ENCODE results near the gene NSFL1C.
A peak's percentile ranks its signal among the peaks of the same experiment; 100 is the strongest.

Gene NSFL1C

DNA sequence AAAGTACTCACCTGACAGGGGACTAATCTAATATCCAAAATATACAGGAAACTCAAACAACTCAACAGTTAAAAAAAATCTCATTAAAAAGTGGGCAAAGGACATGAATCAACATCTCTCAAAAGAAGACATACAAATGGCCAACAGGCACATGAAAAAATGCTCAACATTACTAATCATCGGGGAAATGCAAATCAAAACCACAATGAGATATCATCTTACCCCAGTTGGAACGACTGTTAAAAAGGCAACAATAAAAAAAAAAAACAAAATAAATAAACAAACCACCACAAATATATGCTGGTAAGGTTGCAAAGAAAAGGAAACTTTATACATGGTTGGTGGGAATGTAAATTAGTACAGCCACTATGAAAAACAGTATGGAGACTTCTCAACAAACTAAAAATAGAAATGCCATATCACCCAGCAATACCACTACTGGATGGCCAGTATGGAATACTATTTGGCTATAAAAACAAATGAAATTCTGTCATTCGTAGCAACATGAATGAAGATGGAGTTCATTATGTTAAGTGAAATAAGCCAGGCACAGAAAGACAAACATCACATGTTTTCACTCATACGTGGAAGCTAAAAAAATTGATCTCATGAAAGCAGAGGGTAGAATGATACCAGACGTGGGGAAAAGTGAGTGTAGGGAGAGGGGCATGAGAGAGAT is 17.9 kb upstream of the NSFL1C start:
- no peak for DNase-seq

DNA sequence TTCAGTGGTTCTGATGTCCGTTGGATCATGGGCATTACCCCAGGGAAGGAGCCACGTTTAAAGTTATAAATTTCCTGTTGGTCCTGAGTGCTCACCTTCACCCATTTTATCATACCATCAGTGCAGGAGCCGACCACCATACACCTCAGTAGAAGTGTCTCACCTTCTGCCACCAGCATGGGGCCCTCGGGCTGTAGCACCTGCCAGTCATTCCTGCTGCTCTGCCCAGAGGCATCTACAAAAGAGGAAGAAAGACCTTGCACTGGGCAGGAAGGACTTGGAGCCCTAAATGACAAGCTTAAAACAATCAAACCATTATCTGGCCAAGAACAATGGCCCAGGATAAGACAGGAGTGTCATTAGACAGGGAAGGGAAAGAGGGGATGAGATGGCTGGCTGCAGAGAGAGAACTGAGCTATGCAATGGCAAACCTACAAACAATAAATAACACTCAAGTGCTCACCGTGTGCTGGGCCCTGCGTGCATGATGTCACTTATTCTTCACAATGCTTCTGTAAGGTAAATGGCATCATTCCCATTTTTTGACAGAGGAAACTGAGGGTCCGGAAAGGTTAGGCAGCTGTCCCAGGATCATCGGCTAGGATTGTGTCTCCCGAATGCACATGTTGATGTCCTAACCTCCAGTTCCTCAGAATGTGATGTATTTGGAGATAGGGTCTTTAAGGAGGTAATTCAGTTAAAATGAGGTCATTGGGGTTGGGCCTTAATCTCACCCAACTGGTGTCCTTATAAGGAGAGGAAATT is 13.4 kb upstream of the NSFL1C start:
- DNase-seq = no peak

DNA sequence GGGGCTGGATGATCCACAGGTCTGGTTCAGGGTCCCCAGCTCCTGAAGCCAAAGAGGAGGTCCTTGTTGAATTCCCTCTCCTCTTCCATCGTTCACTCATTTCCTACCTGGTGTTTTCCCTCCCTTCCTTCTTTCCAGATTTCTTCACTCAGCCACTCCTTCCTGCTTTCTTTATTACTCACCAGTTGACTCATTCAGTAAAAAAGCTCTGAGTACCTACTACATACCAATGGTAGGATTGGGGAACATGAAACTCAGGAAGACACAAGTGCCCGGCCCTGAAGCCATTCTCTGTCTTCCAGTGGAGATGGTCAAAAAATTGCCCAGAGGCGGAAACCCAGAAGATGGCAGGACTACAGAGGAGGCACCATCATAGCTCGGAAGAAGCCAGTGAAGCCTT is 11.9 kb upstream of the NSFL1C start:
- DNase-seq = no peak

DNA sequence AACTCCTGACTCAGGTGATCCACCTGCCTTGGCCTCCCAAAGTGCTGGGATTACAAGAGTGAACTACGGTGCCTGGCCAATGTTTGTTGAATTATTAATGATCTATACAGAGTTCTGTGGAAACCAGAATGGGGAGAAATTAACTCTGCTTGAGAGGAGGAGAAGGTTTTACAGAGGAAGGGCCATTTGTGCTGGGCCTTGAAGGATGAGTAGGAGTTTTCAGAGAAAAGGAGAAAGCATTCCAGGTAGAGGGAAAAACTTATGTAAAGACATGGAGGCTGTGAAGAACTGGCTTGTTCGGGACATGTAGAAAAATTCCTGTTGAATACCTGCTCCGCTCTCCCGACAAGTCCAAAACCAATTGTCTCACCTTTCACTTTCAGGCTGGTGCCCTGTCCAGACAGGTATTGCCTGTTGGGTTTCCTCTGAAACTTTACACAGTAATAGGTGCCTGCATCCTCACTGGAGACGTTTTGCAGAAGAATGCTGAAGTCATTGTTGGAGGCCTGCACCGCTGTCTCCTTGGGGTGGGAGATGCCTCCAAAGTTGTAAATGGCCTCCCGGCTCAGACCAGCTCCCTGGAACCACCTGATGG is 11.3 kb upstream of the NSFL1C start:
- no peak for DNase-seq

DNA sequence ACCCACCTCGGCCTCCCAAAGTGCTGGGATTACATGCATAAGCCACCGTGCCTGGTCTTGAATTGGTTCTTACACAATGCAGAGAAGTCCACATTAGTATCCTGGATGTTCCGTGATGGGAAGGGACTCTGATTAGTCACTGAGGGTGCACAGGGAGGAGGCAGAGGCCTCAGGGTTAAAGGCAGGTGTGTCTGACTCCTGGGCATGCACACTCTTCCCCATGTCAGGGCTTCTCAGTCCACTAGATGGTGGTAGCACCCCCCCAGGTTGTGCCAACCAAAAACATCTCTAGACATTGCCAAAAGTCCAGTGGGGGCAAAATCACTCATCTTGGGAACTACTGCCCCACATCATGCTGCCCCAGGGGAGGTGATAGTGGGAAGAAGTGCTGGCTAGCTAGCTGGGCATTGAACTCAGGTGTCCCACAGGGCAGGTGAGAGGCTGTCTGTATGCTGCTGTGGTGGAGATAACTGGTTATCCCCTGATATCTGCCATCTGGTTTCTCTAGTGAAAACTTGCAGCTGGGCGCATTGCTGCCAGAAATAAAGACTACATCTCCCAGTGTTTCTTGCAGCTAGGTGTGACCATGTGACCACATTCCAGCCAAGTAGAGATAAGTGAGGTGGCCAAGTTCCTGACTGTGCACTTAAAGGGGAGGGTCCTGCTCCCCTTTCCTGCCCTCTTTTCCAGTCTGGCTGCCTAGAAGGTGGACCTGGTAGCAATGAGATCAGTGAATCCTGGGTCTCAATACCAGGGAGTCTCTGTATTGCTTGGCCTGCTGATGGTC is 8.4 kb upstream of the NSFL1C start:
- DNase-seq = no peak

DNA sequence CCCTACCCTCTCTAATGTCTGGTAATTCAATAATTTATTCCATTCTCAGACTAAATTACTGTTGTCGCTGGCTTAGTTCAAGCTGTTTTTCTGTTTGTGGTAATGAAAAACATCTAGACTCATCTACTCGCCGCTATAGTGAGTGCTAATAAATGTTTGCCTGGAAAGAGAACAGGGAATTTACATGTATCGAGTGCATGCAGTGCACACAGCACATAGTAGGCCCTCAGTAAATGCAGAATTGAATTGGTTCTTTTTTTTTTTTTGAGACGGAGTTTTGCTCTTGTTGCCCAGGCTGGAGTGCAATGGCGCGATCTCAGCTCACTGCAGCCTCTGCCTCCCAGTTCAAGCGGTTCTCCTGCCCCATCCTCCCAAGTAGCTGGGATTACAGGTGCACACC is 7.7 kb upstream of the NSFL1C start:
- no peak for DNase-seq

DNA sequence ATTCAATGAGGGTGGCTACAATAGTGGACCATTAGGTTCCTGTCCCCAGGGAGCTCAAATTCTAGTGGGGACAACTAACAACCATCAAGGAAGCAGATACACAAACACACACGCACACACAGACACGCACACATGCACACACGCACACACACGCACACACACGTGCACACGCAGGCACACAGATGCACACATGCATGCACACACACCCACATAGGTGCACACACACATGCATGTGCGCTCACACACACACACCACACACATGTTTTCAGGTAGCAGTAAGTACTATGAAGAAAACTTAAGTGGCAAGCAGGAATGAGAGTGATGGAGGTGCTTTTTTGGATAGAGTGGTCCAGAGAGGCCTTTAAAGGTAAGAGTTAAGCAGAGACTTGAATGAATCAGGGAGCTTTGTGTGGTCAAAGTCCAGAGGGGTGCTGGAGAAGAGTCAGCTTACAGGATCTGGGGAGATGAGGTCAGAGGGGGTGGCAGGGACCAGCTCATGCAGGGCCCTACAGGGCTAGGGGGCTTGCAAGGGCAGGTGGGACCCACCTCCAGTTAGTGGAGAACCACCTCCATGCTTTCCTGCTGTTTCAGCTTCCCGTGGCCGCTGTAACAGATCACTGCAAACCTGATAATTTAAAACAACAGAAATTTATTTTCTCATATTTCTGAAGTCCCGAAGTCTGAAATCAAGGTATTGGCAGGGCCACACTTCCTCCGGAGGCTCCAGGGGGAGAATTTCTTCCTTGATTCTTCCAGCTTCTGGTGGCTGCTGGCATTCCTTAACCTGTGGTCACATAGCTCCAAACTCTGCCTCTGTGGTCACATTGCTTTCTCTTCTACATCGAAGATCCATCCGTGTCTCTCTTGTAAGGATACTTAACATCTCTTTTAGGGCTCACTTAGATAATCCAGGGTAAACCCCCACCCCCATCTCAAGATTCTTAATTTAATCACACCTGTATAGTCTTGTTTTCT is 6.9 kb upstream of the NSFL1C start:
- DNase-seq = no peak

DNA sequence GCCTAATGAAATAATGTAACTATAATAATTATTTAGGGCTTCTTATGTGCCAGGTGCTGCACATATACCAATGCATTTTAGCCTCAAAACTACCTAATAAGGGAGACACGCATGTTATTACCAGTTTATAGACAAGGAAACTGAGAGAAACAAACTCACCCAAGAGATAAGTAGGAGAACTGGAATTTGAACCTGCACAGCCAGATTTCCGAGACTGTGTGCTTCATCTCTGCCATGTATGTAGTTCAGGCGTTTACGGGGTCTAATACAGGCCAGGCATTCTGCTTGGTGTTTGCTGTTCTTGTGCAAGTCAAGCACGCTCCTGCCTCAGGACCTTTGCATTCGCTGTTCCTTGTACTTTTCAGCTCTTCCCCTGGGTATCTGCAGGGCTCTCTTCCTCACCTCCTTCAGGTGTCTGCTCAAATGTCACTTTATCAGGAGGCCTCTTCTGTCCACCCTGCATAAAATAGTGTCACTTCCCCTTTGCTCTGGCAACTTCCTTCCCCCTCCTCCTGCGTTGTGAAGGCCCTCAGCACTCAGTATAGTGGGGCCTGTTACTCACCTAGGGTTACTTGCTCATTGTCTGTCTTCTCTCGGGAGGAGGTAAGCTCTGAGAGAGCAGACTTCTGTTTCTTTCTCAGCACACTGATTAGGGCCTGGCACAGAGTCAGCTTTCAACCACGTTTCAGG is 6.1 kb upstream of the NSFL1C start:
- no peak for DNase-seq

DNA sequence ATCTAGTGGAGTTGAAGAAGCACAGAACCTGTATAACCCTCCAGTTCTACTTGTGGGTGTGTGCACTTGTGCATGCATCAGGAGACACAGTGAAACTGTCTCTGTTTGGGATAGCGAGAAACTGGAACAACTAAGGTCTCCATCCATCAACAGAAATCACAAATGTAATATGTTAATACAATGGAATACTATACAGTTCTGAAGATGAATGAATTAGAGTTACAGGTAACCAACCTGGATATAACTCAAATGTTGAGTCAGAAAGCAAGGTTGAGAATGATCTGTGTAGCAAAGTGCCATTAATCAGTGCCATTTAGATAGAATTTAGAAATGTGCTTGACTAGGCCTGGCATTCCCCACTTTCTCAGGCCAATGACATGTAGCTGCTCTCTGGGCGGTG is 4.6 kb upstream of the NSFL1C start:
- DNase-seq = no peak

DNA sequence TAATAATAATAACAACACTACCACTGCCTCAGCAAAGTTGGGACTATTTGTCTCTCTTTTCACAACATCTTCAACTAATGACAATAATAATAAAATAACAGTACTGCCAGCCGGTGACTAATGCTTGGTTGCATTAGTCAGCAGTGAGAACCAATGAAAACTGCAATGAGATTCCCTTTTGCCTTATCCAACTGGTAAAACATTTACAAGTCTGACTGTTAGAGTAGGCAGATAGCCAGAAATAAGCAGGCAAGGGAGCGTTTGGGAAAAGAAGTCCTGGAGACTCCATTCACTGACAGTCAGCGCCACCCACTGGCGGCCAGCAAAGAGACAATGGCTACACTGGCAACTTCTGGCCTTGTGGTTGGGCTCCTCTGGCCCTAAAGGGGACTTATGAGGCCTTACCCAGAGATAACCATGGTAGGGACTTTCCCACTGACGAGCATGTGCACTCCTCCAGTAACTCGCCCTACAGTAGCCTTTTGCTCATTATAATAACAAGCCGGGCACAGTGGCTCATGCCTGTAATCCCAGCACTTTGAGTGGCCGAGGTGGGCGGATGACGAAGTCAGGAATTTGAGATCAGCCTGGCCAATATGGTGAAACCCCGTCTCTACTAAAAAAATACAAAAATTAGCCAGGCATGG is 3.4 kb upstream of the NSFL1C start:
- DNase-seq = peak; percentile 4

DNA sequence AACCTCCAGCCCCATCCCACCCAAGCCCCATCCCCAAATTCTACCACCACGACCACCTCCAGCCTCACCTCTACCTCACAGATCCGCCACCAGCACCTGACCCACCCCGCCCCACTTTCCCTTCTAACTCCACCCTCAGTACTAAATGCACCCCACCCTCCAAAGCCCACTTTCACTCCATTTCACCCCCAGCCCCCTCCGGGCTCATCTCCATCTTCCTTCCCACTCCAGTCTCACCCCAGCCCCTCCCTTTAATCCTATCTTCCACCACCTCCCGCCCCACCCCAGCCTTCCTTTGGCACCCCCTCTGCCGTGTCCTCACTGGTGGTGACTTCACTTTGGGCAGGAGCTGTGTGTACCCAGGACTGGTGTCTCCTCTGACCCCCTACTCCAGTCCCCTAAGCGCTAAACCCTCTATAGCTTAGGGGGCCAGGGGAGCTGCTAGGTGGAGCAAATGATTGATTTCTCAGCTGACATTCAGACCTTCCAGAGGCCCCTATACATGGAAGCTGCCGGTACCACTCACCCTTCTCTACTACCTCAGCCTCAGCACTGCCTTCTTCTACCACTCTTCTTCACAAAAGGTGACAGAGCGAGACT is 2.8 kb upstream of the NSFL1C start:
- no peak for DNase-seq

DNA sequence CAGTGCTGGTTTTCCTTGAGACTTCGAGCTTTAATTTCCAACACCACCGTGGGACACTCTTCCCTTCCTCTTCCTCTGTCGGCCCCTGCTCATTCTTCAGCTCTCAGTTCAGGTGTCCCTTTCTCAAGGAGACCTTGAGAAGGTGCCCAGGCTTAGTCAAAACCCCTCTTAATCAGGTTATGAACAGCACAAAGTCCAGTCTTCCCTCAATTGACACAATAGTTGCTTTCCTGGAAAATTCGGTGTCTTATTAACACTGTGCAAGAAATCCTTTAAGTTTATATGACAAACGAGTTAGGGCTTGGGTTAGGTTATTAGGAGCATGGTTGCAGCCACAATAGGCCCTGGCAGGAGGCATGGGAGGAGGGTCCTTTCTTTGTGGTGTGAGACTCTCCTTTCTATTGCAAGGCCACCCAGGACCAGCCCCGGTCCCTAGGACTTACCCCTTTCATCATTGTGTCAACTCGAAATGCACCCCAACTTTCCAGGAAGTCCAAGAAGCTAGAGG is 1.5 kb upstream of the NSFL1C start:
- DNase-seq = no peak

DNA sequence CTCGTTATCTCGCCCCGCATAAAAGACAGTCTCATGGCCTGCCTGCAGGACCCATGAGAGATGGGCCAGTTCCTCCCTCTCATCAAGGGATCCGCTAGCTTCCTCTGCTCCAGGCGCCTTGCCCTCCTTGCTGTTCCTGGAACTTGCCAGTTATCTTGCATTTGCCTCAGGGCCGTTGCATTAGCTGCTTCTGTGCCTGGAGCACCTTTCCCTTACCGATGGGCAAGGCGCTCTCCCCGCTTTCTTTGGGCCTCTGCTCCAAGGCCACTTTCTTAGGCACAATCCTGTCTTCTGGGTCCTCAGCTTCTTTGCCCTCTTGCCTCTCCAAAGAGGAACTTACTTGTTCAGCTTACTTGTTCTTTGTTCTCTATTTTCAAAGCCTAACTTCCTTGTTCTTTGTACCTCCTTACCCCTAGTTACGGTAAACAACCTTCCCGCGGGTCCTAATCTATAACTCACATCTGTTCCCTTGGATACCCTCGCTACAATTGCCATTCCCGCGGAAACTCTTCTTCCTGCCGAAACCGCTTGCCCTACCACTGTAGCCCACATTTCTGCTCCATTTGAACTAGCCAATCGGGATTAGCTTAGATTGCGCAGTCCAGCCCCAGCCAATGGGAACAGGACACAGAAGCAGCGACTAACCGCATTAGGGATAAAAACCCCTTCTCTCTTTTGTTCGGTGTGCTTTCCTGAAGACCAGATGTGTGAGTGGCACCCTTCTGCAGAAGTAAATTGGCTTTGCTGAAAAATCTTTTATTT is 887 bp upstream of the NSFL1C start:
- no peak for DNase-seq

DNA sequence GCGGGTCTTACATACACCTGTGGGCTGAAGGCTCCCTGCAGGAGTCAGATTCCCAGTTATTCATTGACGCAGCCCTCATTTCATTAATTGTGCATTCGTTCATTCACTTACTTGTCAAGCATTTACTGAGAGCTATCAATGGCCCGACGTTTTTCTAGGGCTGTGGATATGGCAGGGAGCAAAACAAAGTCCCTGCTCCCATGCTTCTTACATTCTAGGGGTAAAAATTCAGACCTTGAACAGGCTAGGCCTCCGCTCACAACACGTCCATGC is 369 bp upstream of the NSFL1C start:
- DNase-seq = no peak

DNA sequence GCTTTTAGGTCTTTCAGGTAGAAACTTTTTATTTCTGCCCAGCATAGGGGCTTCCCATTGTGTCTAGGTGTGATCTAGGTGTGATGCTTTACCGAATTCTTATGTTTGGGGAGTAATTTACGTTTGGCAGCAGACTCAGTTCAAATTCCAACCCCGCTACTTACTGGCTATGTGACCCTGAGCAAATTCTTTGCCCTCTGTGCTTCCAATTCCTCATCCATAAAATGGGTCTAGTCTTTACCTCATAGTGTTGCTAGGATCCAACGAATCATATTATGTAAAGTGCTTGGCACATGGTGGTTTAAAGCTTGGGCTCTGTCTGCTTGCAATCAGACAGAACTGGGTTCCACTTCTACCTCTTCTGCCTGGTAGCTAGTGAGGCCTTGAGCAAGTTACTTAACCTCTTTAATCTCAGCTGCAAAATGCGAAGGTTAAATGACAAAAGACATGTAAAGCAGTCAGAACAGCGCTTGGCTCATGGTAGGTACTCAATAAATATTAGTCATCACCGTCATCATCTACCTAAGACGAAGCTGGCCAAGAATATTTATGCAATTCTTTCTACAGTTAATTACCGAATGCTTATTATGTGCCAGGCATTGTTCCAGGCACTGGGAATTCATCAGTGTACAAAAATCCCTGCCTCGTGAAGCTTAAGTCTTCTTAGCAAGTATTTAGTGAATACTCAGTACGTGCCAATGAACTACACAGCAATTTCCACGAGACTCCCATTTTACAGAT is 1.0 kb downstream of the NSFL1C start:
- no peak for DNase-seq

DNA sequence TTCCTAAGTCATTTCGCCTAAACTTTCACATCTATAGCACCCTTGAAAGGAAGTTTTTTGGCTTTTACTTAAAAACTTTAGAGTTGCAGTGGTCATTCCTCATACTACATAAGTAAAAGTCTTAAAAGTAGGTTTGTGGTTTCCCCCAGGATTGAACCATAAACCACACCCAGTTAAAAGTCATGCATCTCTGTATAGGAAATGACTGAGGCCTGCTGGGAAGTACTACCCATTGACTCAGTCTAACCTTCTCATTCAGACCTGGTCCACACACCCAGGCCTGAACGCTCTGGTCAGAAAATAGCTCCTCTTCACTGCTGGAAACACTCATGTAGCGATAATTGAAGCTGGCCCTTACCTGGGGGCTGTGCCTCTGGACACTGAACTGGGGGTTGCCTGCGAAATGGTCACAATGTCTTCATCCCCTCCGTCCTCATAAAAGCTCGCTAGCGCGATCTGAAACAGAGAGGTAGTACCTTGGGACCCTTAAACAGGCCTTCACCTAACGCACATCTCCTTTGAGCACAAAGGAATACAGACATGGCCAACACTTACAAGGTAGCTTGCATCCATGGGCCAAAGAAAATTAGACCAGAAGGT is 2.6 kb downstream of the NSFL1C start:
- no peak for DNase-seq

DNA sequence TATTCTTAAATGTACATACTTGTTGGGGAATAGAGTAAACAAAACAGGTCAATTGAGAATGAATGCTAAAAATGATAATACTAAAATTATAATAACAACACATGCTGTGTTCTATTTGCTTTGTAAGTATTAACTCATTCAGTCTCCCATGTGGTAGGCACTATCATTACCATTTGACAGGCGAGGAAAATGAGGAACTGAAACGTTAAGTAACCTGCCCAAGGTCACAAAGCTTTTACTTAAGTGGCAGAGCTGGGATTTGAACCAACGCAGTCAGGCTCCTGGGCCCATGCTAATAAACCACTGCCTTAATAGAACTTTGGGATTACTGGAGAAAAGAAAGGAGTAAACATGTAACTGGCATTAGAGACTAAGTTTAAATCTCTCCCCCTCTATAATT is 3.8 kb downstream of the NSFL1C start:
- no peak for DNase-seq

DNA sequence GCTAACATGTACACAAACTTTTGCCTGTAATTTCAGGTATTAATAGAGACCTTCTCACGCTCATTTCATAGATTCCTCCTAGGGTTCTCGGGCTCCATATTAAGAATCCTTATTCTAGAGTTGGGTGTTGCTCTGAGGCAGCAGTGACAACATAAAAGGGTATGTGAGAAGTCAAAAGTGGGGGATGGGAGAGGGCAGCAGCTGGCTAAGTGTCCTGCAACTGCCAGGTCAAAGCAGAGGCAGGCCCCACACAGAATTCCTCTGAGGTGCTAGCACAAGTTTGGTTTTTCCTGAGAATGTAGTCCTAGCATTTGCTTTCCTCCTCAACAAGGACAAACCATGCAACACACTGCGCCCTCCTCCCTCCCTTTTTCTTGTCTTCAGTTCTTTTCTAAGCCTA is 4.6 kb downstream of the NSFL1C start:
- no peak for DNase-seq

DNA sequence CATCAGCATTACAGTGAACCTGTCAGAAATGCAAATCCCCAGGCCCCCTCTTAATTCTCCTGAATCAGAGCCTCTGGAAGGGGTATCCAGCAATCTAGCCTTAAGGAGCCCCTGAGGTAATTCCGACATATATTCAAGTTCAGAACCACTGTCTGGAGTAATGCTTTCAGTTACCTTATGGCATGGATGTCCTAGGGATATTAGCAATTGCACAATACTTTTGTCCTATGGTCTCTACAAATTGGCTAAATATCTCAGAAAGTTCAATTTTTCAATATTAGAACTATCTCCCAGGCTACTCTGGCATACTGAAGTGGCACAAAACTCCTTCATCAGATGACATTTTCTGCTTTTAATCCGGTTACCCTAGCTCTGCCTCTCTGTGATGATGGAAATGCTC is 6.4 kb downstream of the NSFL1C start:
- DNase-seq = no peak
